ENCODE results near the gene MEGF11. TPM values are rescaled to one million over a fixed set of nuclear protein-coding genes. Genes with fewer than 3 reads are reported as not detected.

Gene MEGF11
- total RNA-seq, 1 experiment from 2014 or later = 0.09 TPM

GRCh38 chr15:66077320-66077663, 176.3 kb downstream of the MEGF11 start:
- peaks cover 9% of the 10 kb centered on the region for H3K4me1 Mint-ChIP-seq (ENCODE audit: low read depth, unreplicated experiment)
- intact Hi-C loops (cut with micrococcal nuclease; ENCODE audit: unreplicated experiment) = no loop called here
- TF ChIP-seq CTCF (IDR thresholded peaks at IDR 0.05; ENCODE audit: unreplicated experiment) = no peak
- DNase-seq = no peak
- no peak overlapping the region for H3K27ac Mint-ChIP-seq (ENCODE audit: unreplicated experiment)
- peaks cover 57% of the 10 kb centered on the region for H3K27me3 Mint-ChIP-seq (ENCODE audit: unreplicated experiment)
- no peaks in the 10 kb centered on the region for H3K36me3 Mint-ChIP-seq (ENCODE audit: insufficient read depth, unreplicated experiment)
- CTCF ChIA-PET = no interaction called here
- BruUV-seq (replicated peaks) = no TSS peak
- no peaks in the 10 kb centered on the region for H3K9me3 Mint-ChIP-seq (ENCODE audit: low read depth, unreplicated experiment)
- no peak overlapping the region for H3K4me3 Mint-ChIP-seq (ENCODE audit: low read depth, unreplicated experiment)

GRCh38 chr15:66076591-66077319, 176.8 kb downstream of the MEGF11 start:
- no TSS peak for BruUV-seq (replicated peaks)
- peaks cover 57% of the 10 kb centered on the region for H3K27me3 Mint-ChIP-seq (ENCODE audit: unreplicated experiment)
- CTCF ChIA-PET = no interaction called here
- intact Hi-C loops (cut with micrococcal nuclease; ENCODE audit: unreplicated experiment) = no loop called here
- H3K9me3 Mint-ChIP-seq (ENCODE audit: low read depth, unreplicated experiment) = no peaks in the 10 kb centered on the region
- H3K36me3 Mint-ChIP-seq (ENCODE audit: insufficient read depth, unreplicated experiment) = no peaks in the 10 kb centered on the region
- DNase-seq = no peak
- peaks cover 9% of the 10 kb centered on the region for H3K4me1 Mint-ChIP-seq (ENCODE audit: low read depth, unreplicated experiment)
- no peak overlapping the region for H3K4me3 Mint-ChIP-seq (ENCODE audit: low read depth, unreplicated experiment)
- no peak for TF ChIP-seq CTCF (IDR thresholded peaks at IDR 0.05; ENCODE audit: unreplicated experiment)
- no peak overlapping the region for H3K27ac Mint-ChIP-seq (ENCODE audit: unreplicated experiment)

- intact Hi-C loops (cut with micrococcal nuclease; ENCODE audit: unreplicated experiment) = no loop called here
- no TSS peak for BruUV-seq (replicated peaks)
- H3K27me3 Mint-ChIP-seq (ENCODE audit: unreplicated experiment) = peaks cover 57% of the 10 kb centered on the region
- TF ChIP-seq CTCF (IDR thresholded peaks at IDR 0.05; ENCODE audit: unreplicated experiment) = no peak
- H3K36me3 Mint-ChIP-seq (ENCODE audit: insufficient read depth, unreplicated experiment) = no peaks in the 10 kb centered on the region
- H3K9me3 Mint-ChIP-seq (ENCODE audit: low read depth, unreplicated experiment) = no peaks in the 10 kb centered on the region
- H3K27ac Mint-ChIP-seq (ENCODE audit: unreplicated experiment) = no peak overlapping the region
- H3K4me3 Mint-ChIP-seq (ENCODE audit: low read depth, unreplicated experiment) = no peak overlapping the region
- H3K4me1 Mint-ChIP-seq (ENCODE audit: low read depth, unreplicated experiment) = peaks cover 8% of the 10 kb centered on the region
- CTCF ChIA-PET = no interaction called here
- no peak for DNase-seq
Measured at GRCh38 chr15:66075947-66076346, 177.6 kb downstream of the MEGF11 start.

- Mint-ChIP-seq H3K4me1 (ENCODE audit: low read depth, unreplicated experiment) (peaks cover 6% of the 10 kb centered on the region), H3K36me3 (ENCODE audit: insufficient read depth, unreplicated experiment) (no peaks in the 10 kb centered on the region), H3K27me3 (ENCODE audit: unreplicated experiment) (peaks cover 28% of the 10 kb centered on the region), H3K9me3 (ENCODE audit: low read depth, unreplicated experiment) (no peaks in the 10 kb centered on the region), H3K4me3 (ENCODE audit: low read depth, unreplicated experiment) (no peak overlapping the region), H3K27ac (ENCODE audit: unreplicated experiment) (no peak overlapping the region)
- CTCF ChIA-PET = interaction anchor here (0.5 to 1.0 kb wide), 3 partner anchors 20 to 675 kb away, joined by 3 read pairs; no protein-coding TSS in a partner anchor
- no peak for DNase-seq
- intact Hi-C loops (cut with micrococcal nuclease; ENCODE audit: unreplicated experiment) = no loop called here
- no peak for TF ChIP-seq CTCF (IDR thresholded peaks at IDR 0.05; ENCODE audit: unreplicated experiment)
- BruUV-seq (replicated peaks) = no TSS peak
Measured at GRCh38 chr15:66072616-66073361, 180.8 kb downstream of the MEGF11 start.
